GM23338 (cell line): ENCODE data around the gene LRRTM2. TPM values are rescaled to one million over a fixed set of nuclear protein-coding genes. Genes with fewer than 3 reads are reported as not detected.
A peak's percentile ranks its signal among the peaks of the same experiment; 100 is the strongest.

Experiments
- ATAC-seq: fragments of 200-7000 bp; cut with Tn5 transposase; 3 replicates; pipeline ENCODE4 v1.9.1; 2020
- DNase-seq: peaks from one replicate; pipeline ENCODE4 v3.0.0-alpha.2; 2015; ENCODE audit warnings: low spot score
- H2AFZ ChIP-seq: fragments of 200-600 bp; sonication (generic); 2 replicates; pipeline ENCODE4 v1.8.0; 2016; ENCODE audit warnings: antibody characterized with exemption, mild to moderate bottlenecking, moderate library complexity
- H3F3A ChIP-seq: fragments of 200-600 bp; sonication (generic); replicated peaks from 2 replicates; pipeline ENCODE4 v1.8.0; 2017; ENCODE audit warnings: antibody characterized with exemption, mixed run types, low read depth
- H3K27ac ChIP-seq: fragments of 200-600 bp; sonication (generic); 2 replicates; pipeline ENCODE4 v1.6.1; 2016; ENCODE audit warnings: low read depth
- H3K27me3 ChIP-seq: fragments of 200-600 bp; sonication (generic); 2 replicates; pipeline ENCODE4 v1.8.0; 2016; ENCODE audit warnings: mild to moderate bottlenecking, mixed run types, moderate library complexity; ENCODE audit not compliant: insufficient read depth
- H3K36me3 ChIP-seq: fragments of 200-600 bp; sonication (generic); 2 replicates; pipeline ENCODE4 v1.8.0; 2016; ENCODE audit warnings: mild to moderate bottlenecking; ENCODE audit not compliant: insufficient read depth
- H3K4me1 ChIP-seq: fragments of 200-600 bp; sonication (generic); 2 replicates; pipeline ENCODE4 v1.8.0; 2016; ENCODE audit warnings: mild to moderate bottlenecking, moderate library complexity; ENCODE audit not compliant: insufficient read depth
- H3K4me2 ChIP-seq: fragments of 200-600 bp; sonication (generic); 2 replicates; pipeline ENCODE4 v1.7.1; 2017; ENCODE audit warnings: mixed run types
- H3K4me3 ChIP-seq: fragments of 200-600 bp; sonication (generic); 2 replicates; pipeline ENCODE4 v1.6.1; 2016; ENCODE audit warnings: mixed run types
- H3K79me2 ChIP-seq: fragments of 200-600 bp; sonication (generic); replicated peaks from 2 replicates; pipeline ENCODE4 v1.8.0; 2017; ENCODE audit warnings: mild to moderate bottlenecking; ENCODE audit not compliant: insufficient read depth
- H3K9me2 ChIP-seq: fragments of 200-600 bp; sonication (generic); 2 replicates; pipeline ENCODE4 v1.8.0; 2017; ENCODE audit not compliant: insufficient read depth
- H4K20me1 ChIP-seq: fragments of 200-600 bp; sonication (generic); replicated peaks from 2 replicates; pipeline ENCODE4 v1.8.0; 2017; ENCODE audit warnings: mild to moderate bottlenecking; ENCODE audit not compliant: insufficient read depth
- H3K27ac Mint-ChIP-seq: 2 replicates; pipeline ENCODE4 v1.8.0; 2020; ENCODE audit warnings: inconsistent platforms, mild to moderate bottlenecking, moderate library complexity, mixed read lengths
- H3K27me3 Mint-ChIP-seq: 3 replicates; pipeline ENCODE4 v1.8.0; 2022; ENCODE audit warnings: low read depth, mild to moderate bottlenecking, moderate library complexity, mixed read lengths, inconsistent platforms; ENCODE audit not compliant: insufficient read depth, poor library complexity
- H3K36me3 Mint-ChIP-seq: 3 replicates; pipeline ENCODE4 v1.8.0; 2021; ENCODE audit warnings: low read depth, mild to moderate bottlenecking, inconsistent platforms, moderate library complexity, mixed read lengths
- H3K4me1 Mint-ChIP-seq: 3 replicates; pipeline ENCODE4 v1.8.0; 2020; ENCODE audit warnings: mild to moderate bottlenecking, inconsistent platforms, mixed read lengths
- H3K4me3 Mint-ChIP-seq: 3 replicates; pipeline ENCODE4 v1.8.0; 2021; ENCODE audit warnings: moderate library complexity, mild to moderate bottlenecking, inconsistent platforms, mixed read lengths
- H3K9me3 Mint-ChIP-seq: 3 replicates; pipeline ENCODE4 v1.8.0; 2020; ENCODE audit warnings: moderate library complexity, mild to moderate bottlenecking, inconsistent platforms, mixed read lengths
- POLR2AphosphoS5 ChIP-seq: IDR thresholded peaks from 2 replicates; pipeline ENCODE4 v1.6.1; 2016; ENCODE audit warnings: antibody characterized with exemption, low read depth
- REST ChIP-seq: IDR thresholded peaks from one replicate; pipeline ENCODE4 v1.6.1; 2018; ENCODE audit warnings: antibody characterized with exemption; ENCODE audit not compliant: unreplicated experiment
- ZNF331 ChIP-seq: fragments of 250-450 bp; sonication (Bioruptor Pico); IDR thresholded peaks from 2 replicates; pipeline ENCODE4 v1.5.0; 2020; ENCODE audit warnings: low read depth, mild to moderate bottlenecking, moderate library complexity
- polyA plus RNA-seq: library from polyadenylated mRNA; unstranded; fragments of >200 nt; fragmentation: Nextera tagmentation; extraction: Ambion mirVana; gene quantifications from 2 replicates; pipeline ENCODE4 v1.2.1, GENCODE V29; 2016
- total RNA-seq: library from RNA; depleted of rRNA; stranded (reverse); fragments of >200 nt; shearing (Covaris generic); gene quantifications from 2 replicates; pipeline ENCODE4 v1.2.3, GENCODE V29; 2014
- TF ChIP-seq, protein P1 (sequence below): IDR thresholded peaks from 2 replicates; pipeline ENCODE4 v1.6.1; 2016; ENCODE audit warnings: antibody characterized with exemption
- TF ChIP-seq, protein P2 (sequence below), 2 experiments: fragments of 200-600 bp in 1 of 2; sonication (generic) in 1 of 2; conservative IDR thresholded peaks; 2 replicates each; pipeline versions ENCODE4 v1.5.1 to v1.6.1; 2016 to 2017; ENCODE audit warnings: antibody characterized with exemption in 2 of 2, low read depth in 2 of 2, mild to moderate bottlenecking in 2 of 2, moderate library complexity in 1 of 2

Gene LRRTM2
- total and polyA plus RNA-seq, 2 experiments from 2014 or later = 1.5 TPM; not detected in 1

GRCh38 chr5:138829341-138829740, 45.8 kb downstream of the LRRTM2 start (continued):
- TF ChIP-seq REST = no peak
- no peak for TF ChIP-seq POLR2AphosphoS5
- no peak for TF ChIP-seq ZNF331 (CRISPR knock-in tag)

GRCh38 chr5:138828556-138828955, 46.6 kb downstream of the LRRTM2 start:
- Histone ChIP-seq H3K36me3 (peaks cover 12% of the 10 kb centered on the region; the same call in 1 of the 2 replicates), H3K79me2 (peaks cover 34% of the 10 kb centered on the region), H3K4me2 (no peak overlapping the region), H3K4me3 (no peak overlapping the region), H3K27me3 (no peaks in the 10 kb centered on the region), H3F3A (no peaks in the 10 kb centered on the region), H2AFZ (no peak overlapping the region), H3K4me1 (peaks cover 33% of the 10 kb centered on the region), H4K20me1 (no peaks in the 10 kb centered on the region; the same call in 1 of the 2 replicates), H3K27ac (no peak overlapping the region), H3K9me2 (no peaks in the 10 kb centered on the region)
- Mint-ChIP-seq H3K9me3 (no peaks in the 10 kb centered on the region), H3K27me3 (peaks cover 5% of the 10 kb centered on the region), H3K4me3 (no peak overlapping the region), H3K4me1 (peaks cover 46% of the 10 kb centered on the region), H3K36me3 (peaks cover 40% of the 10 kb centered on the region), H3K27ac (peak overlapping the region; percentile 37; the same call in 1 of the 2 replicates)
- no peak for ATAC-seq
- DNase-seq = no peak
- TF ChIP-seq, protein P1, sequence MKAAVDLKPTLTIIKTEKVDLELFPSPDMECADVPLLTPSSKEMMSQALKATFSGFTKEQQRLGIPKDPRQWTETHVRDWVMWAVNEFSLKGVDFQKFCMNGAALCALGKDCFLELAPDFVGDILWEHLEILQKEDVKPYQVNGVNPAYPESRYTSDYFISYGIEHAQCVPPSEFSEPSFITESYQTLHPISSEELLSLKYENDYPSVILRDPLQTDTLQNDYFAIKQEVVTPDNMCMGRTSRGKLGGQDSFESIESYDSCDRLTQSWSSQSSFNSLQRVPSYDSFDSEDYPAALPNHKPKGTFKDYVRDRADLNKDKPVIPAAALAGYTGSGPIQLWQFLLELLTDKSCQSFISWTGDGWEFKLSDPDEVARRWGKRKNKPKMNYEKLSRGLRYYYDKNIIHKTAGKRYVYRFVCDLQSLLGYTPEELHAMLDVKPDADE = no peak
- TF ChIP-seq, protein P2, sequence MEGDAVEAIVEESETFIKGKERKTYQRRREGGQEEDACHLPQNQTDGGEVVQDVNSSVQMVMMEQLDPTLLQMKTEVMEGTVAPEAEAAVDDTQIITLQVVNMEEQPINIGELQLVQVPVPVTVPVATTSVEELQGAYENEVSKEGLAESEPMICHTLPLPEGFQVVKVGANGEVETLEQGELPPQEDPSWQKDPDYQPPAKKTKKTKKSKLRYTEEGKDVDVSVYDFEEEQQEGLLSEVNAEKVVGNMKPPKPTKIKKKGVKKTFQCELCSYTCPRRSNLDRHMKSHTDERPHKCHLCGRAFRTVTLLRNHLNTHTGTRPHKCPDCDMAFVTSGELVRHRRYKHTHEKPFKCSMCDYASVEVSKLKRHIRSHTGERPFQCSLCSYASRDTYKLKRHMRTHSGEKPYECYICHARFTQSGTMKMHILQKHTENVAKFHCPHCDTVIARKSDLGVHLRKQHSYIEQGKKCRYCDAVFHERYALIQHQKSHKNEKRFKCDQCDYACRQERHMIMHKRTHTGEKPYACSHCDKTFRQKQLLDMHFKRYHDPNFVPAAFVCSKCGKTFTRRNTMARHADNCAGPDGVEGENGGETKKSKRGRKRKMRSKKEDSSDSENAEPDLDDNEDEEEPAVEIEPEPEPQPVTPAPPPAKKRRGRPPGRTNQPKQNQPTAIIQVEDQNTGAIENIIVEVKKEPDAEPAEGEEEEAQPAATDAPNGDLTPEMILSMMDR (conservative IDR thresholded peaks at IDR 0.05; ENCODE audit: low read depth in 2 of 2) = no peak
